MM.1S (cell line): Measurements from ENCODE around the gene NUDT14.

ENCODE experiments used
- DNase-seq: peaks from one replicate; pipeline ENCODE4 v3.0.0-alpha.2; 2015
- H2AFZ ChIP-seq: fragments of 300-600 bp; sonication (generic); 2 replicates; pipeline ENCODE4 v1.6.0; 2016; ENCODE audit warnings: antibody characterized with exemption, low read length
- H3F3A ChIP-seq: fragments of 300-600 bp; sonication (generic); 2 replicates; pipeline ENCODE4 v1.6.1; 2016; ENCODE audit warnings: mild to moderate bottlenecking, antibody characterized with exemption, low read length, moderate library complexity, mixed read lengths; ENCODE audit not compliant: insufficient read depth
- H3K27ac ChIP-seq: fragments of 300-600 bp; sonication (generic); 2 replicates; pipeline ENCODE4 v1.5.1; 2016; ENCODE audit warnings: mild to moderate bottlenecking, low read length
- H3K27me3 ChIP-seq: fragments of 300-600 bp; sonication (generic); replicated peaks from 2 replicates; pipeline ENCODE4 v1.6.0; 2016; ENCODE audit warnings: low read length; ENCODE audit not compliant: insufficient read depth
- H3K36me3 ChIP-seq: fragments of 300-600 bp; sonication (generic); replicated peaks from 2 replicates; pipeline ENCODE4 v1.6.1; 2016; ENCODE audit warnings: mild to moderate bottlenecking, low read length, mixed read lengths; ENCODE audit not compliant: insufficient read depth
- H3K4me1 ChIP-seq: fragments of 300-600 bp; sonication (generic); 2 replicates; pipeline ENCODE4 v1.6.1; 2016; ENCODE audit warnings: low read length, mixed read lengths
- H3K4me2 ChIP-seq: fragments of 300-600 bp; sonication (generic); 2 replicates; pipeline ENCODE4 v1.6.0; 2016; ENCODE audit warnings: low read depth, low read length
- H3K4me3 ChIP-seq: fragments of 300-600 bp; sonication (generic); 2 replicates; pipeline ENCODE4 v1.5.1; 2016; ENCODE audit warnings: low read length, mixed read lengths
- H3K79me2 ChIP-seq: fragments of 300-600 bp; sonication (generic); 2 replicates; pipeline ENCODE4 v1.6.1; 2016; ENCODE audit warnings: mixed run types, low read length, mixed read lengths
- H3K9ac ChIP-seq: fragments of 300-600 bp; sonication (generic); 2 replicates; pipeline ENCODE4 v1.6.1; 2016; ENCODE audit warnings: low read length, mixed read lengths
- H3K9me2 ChIP-seq: fragments of 300-600 bp; sonication (generic); replicated peaks from 2 replicates; pipeline ENCODE4 v1.6.1; 2016; ENCODE audit warnings: mild to moderate bottlenecking, low read length, mixed read lengths; ENCODE audit not compliant: insufficient read depth
- H3K9me3 ChIP-seq: fragments of 300-600 bp; sonication (generic); replicated peaks from 2 replicates; pipeline ENCODE4 v1.6.1; 2016; ENCODE audit warnings: mild to moderate bottlenecking, low read length, mixed read lengths; ENCODE audit not compliant: insufficient read depth
- H4K20me1 ChIP-seq: fragments of 300-600 bp; sonication (generic); 2 replicates; pipeline ENCODE4 v1.6.1; 2016; ENCODE audit warnings: mild to moderate bottlenecking, low read length, moderate library complexity, mixed read lengths; ENCODE audit not compliant: insufficient read depth
- CTCF ChIP-seq: fragments of 300-600 bp; sonication (generic); IDR thresholded peaks from 2 replicates; pipeline ENCODE4 v1.5.1; 2016; ENCODE audit warnings: antibody characterized with exemption, low read length, mixed read lengths
- EZH2 ChIP-seq: fragments of 300-600 bp; sonication (generic); optimal IDR thresholded peaks from 2 replicates; pipeline ENCODE3; 2017; ENCODE audit warnings: low read depth, mild to moderate bottlenecking, antibody characterized with exemption, low read length, mixed read lengths
- EZH2phosphoT487 ChIP-seq: fragments of 300-600 bp; sonication (generic); IDR thresholded peaks from 2 replicates; pipeline ENCODE4 v1.6.1; 2018; ENCODE audit warnings: antibody characterized with exemption, low read length

Gene NUDT14

GRCh38 chr14:105152794-105153241 is 28.3 kb downstream of the NUDT14 start:
- Histone ChIP-seq H3K79me2 (no peaks in the 10 kb centered on the region), H3F3A (no peaks in the 10 kb centered on the region), H3K4me2 (no peak overlapping the region), H3K4me3 (no peak overlapping the region), H3K9me3 (no peaks in the 10 kb centered on the region), H3K9ac (no peak overlapping the region), H3K27ac (no peak overlapping the region), H3K9me2 (no peaks in the 10 kb centered on the region), H4K20me1 (no peaks in the 10 kb centered on the region), H3K36me3 (no peaks in the 10 kb centered on the region), H3K27me3 (peaks cover 21% of the 10 kb centered on the region), H2AFZ (no peak overlapping the region), H3K4me1 (no peaks in the 10 kb centered on the region)
- TF ChIP-seq EZH2phosphoT487: no peak
- TF ChIP-seq EZH2: no peak
- no peak for TF ChIP-seq CTCF
- DNase-seq: no peak

GRCh38 chr14:105151838-105152793 is 29.0 kb downstream of the NUDT14 start:
- no peak overlapping the region for H3K4me2 ChIP-seq
- no peak overlapping the region for H3K4me3 ChIP-seq
- no peaks in the 10 kb centered on the region for H3K9me2 ChIP-seq
- no peaks in the 10 kb centered on the region for H4K20me1 ChIP-seq
- TF ChIP-seq EZH2phosphoT487 (no peak), CTCF (no peak), EZH2 (no peak)
- no peak overlapping the region for H3K27ac ChIP-seq
- peaks cover 21% of the 10 kb centered on the region for H3K27me3 ChIP-seq
- H2AFZ ChIP-seq: no peak overlapping the region
- no peaks in the 10 kb centered on the region for H3K36me3 ChIP-seq
- H3K9me3 ChIP-seq: no peaks in the 10 kb centered on the region
- H3K79me2 ChIP-seq: no peaks in the 10 kb centered on the region
- no peaks in the 10 kb centered on the region for H3K4me1 ChIP-seq
- no peak overlapping the region for H3K9ac ChIP-seq
- no peaks in the 10 kb centered on the region for H3F3A ChIP-seq
- no peak for DNase-seq

- Histone ChIP-seq H4K20me1 (no peaks in the 10 kb centered on the region), H3K9me3 (no peaks in the 10 kb centered on the region), H3K4me1 (no peaks in the 10 kb centered on the region), H3K4me3 (no peak overlapping the region), H3K27me3 (peaks cover 19% of the 10 kb centered on the region), H3K4me2 (no peak overlapping the region), H3K79me2 (no peaks in the 10 kb centered on the region), H3K27ac (no peak overlapping the region), H3K9ac (no peak overlapping the region), H3K36me3 (no peaks in the 10 kb centered on the region), H3F3A (no peaks in the 10 kb centered on the region), H3K9me2 (no peaks in the 10 kb centered on the region), H2AFZ (no peak overlapping the region)
- no peak for TF ChIP-seq EZH2
- TF ChIP-seq EZH2phosphoT487: no peak
- no peak for DNase-seq
Measured at GRCh38 chr14:105151084-105151837, 29.9 kb downstream of the NUDT14 start.
